Neural progenitor cell (in vitro differentiated cells): ENCODE measurements around the gene SYNPO2L. TPM values are rescaled to one million over a fixed set of nuclear protein-coding genes. Genes with fewer than 3 reads are reported as not detected.

Experiments used
- DNase-seq: peaks from one replicate; pipeline ENCODE4 v3.0.0-alpha.2; 2016; ENCODE audit warnings: low spot score
- H2AFZ ChIP-seq: fragments of 200-600 bp; sonication (generic); replicated peaks from 2 replicates; pipeline ENCODE4 v1.6.1; 2016; ENCODE audit warnings: antibody characterized with exemption
- H3F3A ChIP-seq: fragments of 200-600 bp; sonication (generic); 2 replicates; pipeline ENCODE4 v1.6.1; 2016; ENCODE audit warnings: antibody characterized with exemption, low read depth
- H3K27ac ChIP-seq: fragments of 200-600 bp; sonication (generic); 2 replicates; pipeline ENCODE4 v1.5.1; 2016; ENCODE audit warnings: mild to moderate bottlenecking
- H3K27me3 ChIP-seq: fragments of 200-600 bp; sonication (generic); 2 replicates; pipeline ENCODE4 v1.6.1; 2016; ENCODE audit warnings: mild to moderate bottlenecking, moderate library complexity
- H3K36me3 ChIP-seq: fragments of 200-600 bp; sonication (generic); 2 replicates; pipeline ENCODE4 v1.5.1; 2016
- H3K4me1 ChIP-seq: fragments of 200-600 bp; sonication (generic); 2 replicates; pipeline ENCODE4 v1.6.1; 2016; ENCODE audit warnings: mixed run types
- H3K4me2 ChIP-seq: fragments of 200-600 bp; sonication (generic); 2 replicates; pipeline ENCODE4 v1.6.1; 2016
- H3K4me3 ChIP-seq: fragments of 200-600 bp; sonication (generic); 2 replicates; pipeline ENCODE4 v1.5.1; 2016
- H3K79me2 ChIP-seq: fragments of 200-600 bp; sonication (generic); 2 replicates; pipeline ENCODE4 v1.6.1; 2016; ENCODE audit warnings: low read depth
- H3K9ac ChIP-seq: fragments of 200-600 bp; sonication (generic); 2 replicates; pipeline ENCODE4 v1.6.1; 2016
- H3K9me3 ChIP-seq: fragments of 200-600 bp; sonication (generic); 2 replicates; pipeline ENCODE4 v1.5.1; 2016; ENCODE audit warnings: low read depth
- H4K20me1 ChIP-seq: fragments of 200-600 bp; sonication (generic); 2 replicates; pipeline ENCODE4 v1.6.1; 2016; ENCODE audit warnings: low read depth
- H3K27ac Mint-ChIP-seq: 3 replicates; pipeline ENCODE4 v1.8.0; 2021; ENCODE audit warnings: mixed read lengths
- H3K27me3 Mint-ChIP-seq: 2 replicates; pipeline ENCODE4 v1.8.0; 2022; ENCODE audit warnings: low read depth, mild to moderate bottlenecking, inconsistent platforms, moderate library complexity, mixed read lengths; ENCODE audit not compliant: insufficient read depth
- H3K36me3 Mint-ChIP-seq: 3 replicates; pipeline ENCODE4 v1.8.0; 2021; ENCODE audit warnings: mixed read lengths
- H3K4me1 Mint-ChIP-seq: 3 replicates; pipeline ENCODE4 v1.8.0; 2021; ENCODE audit warnings: mixed read lengths
- H3K4me3 Mint-ChIP-seq: 3 replicates; pipeline ENCODE4 v1.8.0; 2021; ENCODE audit warnings: mild to moderate bottlenecking, moderate library complexity, mixed read lengths
- H3K9me3 Mint-ChIP-seq: 3 replicates; pipeline ENCODE4 v1.8.0; 2020; ENCODE audit warnings: mixed read lengths
- EZH2 ChIP-seq: fragments of 200-600 bp; sonication (generic); IDR thresholded peaks from 2 replicates; pipeline ENCODE4 v1.6.1; 2017; ENCODE audit warnings: antibody characterized with exemption, mild to moderate bottlenecking, moderate library complexity
- EZH2phosphoT487 ChIP-seq: fragments of 200-600 bp; sonication (generic); IDR thresholded peaks from 2 replicates; pipeline ENCODE4 v1.6.1; 2017; ENCODE audit warnings: antibody characterized with exemption
- total RNA-seq: library from RNA; depleted of rRNA; stranded (reverse); fragments of >200 nt; gene quantifications from 2 replicates; pipeline ENCODE4 v1.2.3, GENCODE V29; 2015; ENCODE audit warnings: low replicate concordance
- TF ChIP-seq, protein P1 (sequence below): fragments of 200-600 bp; sonication (generic); IDR thresholded peaks from 2 replicates; pipeline ENCODE4 v1.5.1; 2017; ENCODE audit warnings: antibody characterized with exemption, mild to moderate bottlenecking

The SYNPO2L gene
- total RNA-seq, 1 donor from 2014 or later, result 0.13 TPM

DNA sequence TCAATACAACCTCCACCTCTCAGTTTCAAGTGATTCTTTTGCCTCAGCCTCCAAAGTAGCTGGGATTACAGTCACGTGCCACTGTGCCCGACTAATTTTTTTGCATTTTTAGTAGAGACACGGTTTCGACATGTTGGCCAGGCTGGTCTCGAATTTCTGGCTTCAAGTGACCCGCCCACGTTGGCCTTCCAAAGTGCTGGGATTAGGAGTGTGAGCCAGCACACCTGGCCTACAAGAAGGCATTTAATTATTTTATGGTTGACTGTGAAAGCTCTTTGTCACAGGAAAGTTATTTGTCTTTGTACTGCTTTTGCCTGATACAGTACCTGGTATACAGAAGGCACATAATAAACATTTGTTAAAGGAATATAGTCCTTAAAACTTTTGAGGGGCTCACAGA is 27.4 kb downstream of the SYNPO2L start:
- peaks cover 2% of the 10 kb centered on the region for H3K36me3 Mint-ChIP-seq
- Histone ChIP-seq H3K9me3 (no peaks in the 10 kb centered on the region), H3K27me3 (no peaks in the 10 kb centered on the region), H3K79me2 (peaks cover 32% of the 10 kb centered on the region), H2AFZ (no peak overlapping the region), H3K4me3 (no peak overlapping the region), H3K4me2 (no peak overlapping the region), H3K27ac (no peak overlapping the region), H3K4me1 (peaks cover 11% of the 10 kb centered on the region), H3F3A (peaks cover 20% of the 10 kb centered on the region), H3K9ac (no peak overlapping the region), H4K20me1 (no peaks in the 10 kb centered on the region), H3K36me3 (no peaks in the 10 kb centered on the region)
- peak overlapping the region; percentile 18 for H3K4me3 Mint-ChIP-seq
- no peak overlapping the region for H3K27ac Mint-ChIP-seq
- H3K27me3 Mint-ChIP-seq, result peaks cover 4% of the 10 kb centered on the region
- TF ChIP-seq, protein P1, sequence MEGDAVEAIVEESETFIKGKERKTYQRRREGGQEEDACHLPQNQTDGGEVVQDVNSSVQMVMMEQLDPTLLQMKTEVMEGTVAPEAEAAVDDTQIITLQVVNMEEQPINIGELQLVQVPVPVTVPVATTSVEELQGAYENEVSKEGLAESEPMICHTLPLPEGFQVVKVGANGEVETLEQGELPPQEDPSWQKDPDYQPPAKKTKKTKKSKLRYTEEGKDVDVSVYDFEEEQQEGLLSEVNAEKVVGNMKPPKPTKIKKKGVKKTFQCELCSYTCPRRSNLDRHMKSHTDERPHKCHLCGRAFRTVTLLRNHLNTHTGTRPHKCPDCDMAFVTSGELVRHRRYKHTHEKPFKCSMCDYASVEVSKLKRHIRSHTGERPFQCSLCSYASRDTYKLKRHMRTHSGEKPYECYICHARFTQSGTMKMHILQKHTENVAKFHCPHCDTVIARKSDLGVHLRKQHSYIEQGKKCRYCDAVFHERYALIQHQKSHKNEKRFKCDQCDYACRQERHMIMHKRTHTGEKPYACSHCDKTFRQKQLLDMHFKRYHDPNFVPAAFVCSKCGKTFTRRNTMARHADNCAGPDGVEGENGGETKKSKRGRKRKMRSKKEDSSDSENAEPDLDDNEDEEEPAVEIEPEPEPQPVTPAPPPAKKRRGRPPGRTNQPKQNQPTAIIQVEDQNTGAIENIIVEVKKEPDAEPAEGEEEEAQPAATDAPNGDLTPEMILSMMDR, result no peak
- TF ChIP-seq EZH2 (no peak), EZH2phosphoT487 (no peak)
- peaks cover 24% of the 10 kb centered on the region for H3K4me1 Mint-ChIP-seq
- DNase-seq, result no peak
- no peaks in the 10 kb centered on the region for H3K9me3 Mint-ChIP-seq

DNA sequence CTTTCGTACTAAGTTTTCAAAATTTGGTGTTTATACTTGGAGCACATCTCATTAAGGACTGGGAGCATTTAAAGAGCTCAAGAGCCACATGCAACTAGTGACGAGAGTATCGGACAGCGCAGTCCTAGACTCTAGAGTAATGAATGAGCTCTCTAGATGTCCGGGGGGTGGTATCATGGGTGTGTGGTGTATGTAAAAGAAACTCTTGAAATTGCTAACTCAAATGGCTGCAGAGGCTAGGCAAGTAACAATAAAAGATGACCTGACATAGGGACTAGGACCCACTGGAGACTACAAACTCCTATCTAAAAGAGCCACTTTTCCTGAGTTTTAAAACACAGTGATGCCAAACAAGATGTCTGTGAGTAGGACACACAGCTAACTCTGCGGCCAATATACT is 28.5 kb downstream of the SYNPO2L start:
- Histone ChIP-seq H4K20me1 (no peaks in the 10 kb centered on the region), H3K9ac (no peak overlapping the region), H2AFZ (no peak overlapping the region), H3K79me2 (peaks cover 43% of the 10 kb centered on the region), H3K9me3 (no peaks in the 10 kb centered on the region), H3K27me3 (no peaks in the 10 kb centered on the region), H3K27ac (no peak overlapping the region), H3K4me3 (peak overlapping the region; percentile 90), H3K4me1 (peaks cover 11% of the 10 kb centered on the region), H3K36me3 (no peaks in the 10 kb centered on the region), H3F3A (peaks cover 20% of the 10 kb centered on the region), H3K4me2 (peak overlapping the region; percentile 83)
- Mint-ChIP-seq H3K9me3 (no peaks in the 10 kb centered on the region), H3K27ac (no peak overlapping the region), H3K27me3 (peaks cover 4% of the 10 kb centered on the region), H3K4me1 (peaks cover 24% of the 10 kb centered on the region), H3K4me3 (peak overlapping the region; percentile 99), H3K36me3 (peaks cover 2% of the 10 kb centered on the region)
- no peak for DNase-seq
- TF ChIP-seq EZH2, result no peak
- TF ChIP-seq EZH2phosphoT487, result no peak
- TF ChIP-seq, protein P1, result no peak

DNA sequence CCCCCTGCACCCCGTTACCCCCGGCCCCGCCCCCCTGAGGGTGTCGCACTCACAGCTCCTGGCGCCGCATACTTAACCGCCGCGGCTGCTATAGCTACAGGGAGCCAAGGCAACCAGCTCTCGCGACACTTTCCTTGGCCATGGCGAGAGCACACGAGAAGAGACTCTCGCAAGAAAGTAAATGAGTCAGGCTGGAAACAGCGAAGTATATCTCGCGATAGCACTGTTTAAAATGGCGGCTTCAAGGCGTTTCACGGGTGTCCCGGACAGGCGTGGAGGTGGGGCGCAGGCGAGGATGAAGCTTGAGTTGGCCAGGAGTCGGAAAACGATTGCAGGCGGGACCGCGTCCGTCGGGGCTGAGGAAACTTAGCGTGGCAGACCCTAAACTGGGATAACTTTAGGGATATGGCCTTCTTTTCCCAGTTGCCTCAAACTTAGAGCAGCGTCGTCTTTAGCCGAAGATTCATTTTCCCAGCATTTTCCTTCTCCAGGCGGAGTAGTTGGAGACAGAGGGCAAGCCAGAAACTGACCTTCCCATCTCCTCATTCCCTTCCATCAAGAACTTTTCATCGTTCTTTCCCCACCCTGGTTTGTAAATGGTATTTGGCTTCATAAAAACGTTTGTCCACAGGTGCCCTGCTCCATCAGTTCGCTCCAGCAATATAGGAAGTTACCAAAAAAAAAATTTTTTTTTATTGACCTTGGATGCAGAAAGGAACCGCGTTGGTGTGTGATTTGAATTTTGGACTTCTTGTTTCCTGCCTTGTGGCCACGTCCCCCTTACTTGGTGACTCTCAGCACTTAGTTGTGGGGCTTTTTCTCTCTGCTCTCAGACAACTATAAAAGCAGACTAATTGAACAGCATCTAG is 29.7 kb downstream of the SYNPO2L start:
- Mint-ChIP-seq H3K9me3 (no peaks in the 10 kb centered on the region), H3K27me3 (peaks cover 4% of the 10 kb centered on the region), H3K4me3 (peak overlapping the region; percentile 99), H3K36me3 (peaks cover 6% of the 10 kb centered on the region), H3K4me1 (peaks cover 24% of the 10 kb centered on the region), H3K27ac (peak overlapping the region; percentile 100)
- Histone ChIP-seq H3K9ac (peak overlapping the region; percentile 98), H3K36me3 (no peaks in the 10 kb centered on the region), H3F3A (peaks cover 20% of the 10 kb centered on the region), H3K4me1 (peaks cover 11% of the 10 kb centered on the region), H3K27ac (peak overlapping the region; percentile 85), H4K20me1 (no peaks in the 10 kb centered on the region), H3K79me2 (peaks cover 55% of the 10 kb centered on the region), H3K27me3 (no peaks in the 10 kb centered on the region), H3K4me3 (peak overlapping the region; percentile 90), H2AFZ (peak overlapping the region; percentile 96), H3K4me2 (peak overlapping the region; percentile 83), H3K9me3 (no peaks in the 10 kb centered on the region)
- DNase-seq, result peak; percentile 99
- TF ChIP-seq EZH2phosphoT487 (no peak), EZH2 (no peak)
- TF ChIP-seq, protein P1, result no peak
